NCI-H2196 treated with DMSO at 0.1 percent for 48 hours (cell line): ENCODE data around the gene CDYL.

ENCODE experiments used
- DNase-seq: peaks from one replicate; lab custom pipeline; 2025; ENCODE audit not compliant: unreplicated experiment; lab: John Stamatoyannopoulos, UW

Gene CDYL

DNA sequence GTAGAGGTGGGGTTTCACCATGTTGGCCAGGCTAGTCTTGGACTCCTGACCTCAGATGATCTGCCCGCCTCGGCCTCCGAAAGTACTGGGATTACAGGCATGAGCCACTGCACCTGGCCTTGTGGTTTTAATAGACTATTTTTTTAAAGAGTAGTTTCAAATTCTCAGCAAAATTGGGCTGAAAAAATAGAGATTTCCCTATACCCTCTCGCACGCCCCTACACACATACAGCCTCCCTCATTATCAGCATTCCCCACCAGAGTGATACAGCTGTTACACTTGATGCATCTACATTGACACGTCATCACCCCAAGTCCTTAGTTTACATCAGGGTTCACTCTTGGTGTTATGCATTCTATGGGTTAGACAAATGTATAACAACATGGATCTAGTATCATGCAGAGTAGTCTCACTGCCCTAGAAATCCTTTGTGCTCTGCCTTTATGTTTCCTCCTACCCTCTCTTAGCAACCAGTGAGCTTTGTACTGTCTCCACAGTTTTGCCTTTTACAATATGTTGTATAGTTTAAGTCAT is 103.6 kb downstream of the CDYL start:
- DNase-seq: no peak

DNA sequence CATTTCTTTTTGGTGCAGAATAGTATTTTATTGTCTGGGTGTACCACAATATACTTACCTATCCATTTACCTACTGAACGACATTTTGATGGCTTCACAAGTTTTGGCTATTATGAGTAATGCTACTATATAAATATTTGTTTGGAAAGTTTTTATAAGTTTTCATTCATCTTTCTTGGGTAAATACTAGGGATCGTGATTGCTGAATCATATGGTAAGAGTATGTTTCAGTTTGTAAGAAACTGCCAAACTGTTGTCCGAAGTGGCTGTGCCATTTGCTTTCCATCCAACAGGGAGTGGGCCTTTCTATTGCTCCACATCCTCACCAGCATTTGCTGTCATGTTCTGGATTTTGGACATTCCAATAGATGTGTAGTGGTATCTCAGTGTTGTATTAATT is 104.2 kb downstream of the CDYL start:
- no peak for DNase-seq

DNA sequence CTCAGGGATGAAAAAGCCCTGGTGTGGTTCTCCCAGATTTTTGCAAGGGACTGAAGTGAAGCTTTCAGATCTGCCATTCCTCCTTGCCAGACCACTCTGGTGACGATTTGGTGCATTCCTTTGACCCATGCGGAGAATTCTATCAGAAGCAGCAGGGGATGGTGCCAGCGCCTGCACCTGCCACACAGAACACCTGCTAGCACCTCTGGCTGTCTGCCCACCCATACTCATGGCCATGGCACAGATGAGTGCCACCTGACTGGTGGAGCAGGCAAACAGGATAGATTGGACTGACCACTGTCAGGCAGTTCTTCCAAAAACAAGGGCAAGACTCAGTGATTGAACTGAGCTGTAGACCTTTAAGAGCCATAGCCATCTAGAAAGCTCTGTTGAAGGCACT is 107.1 kb downstream of the CDYL start:
- DNase-seq: peak; percentile 22

DNA sequence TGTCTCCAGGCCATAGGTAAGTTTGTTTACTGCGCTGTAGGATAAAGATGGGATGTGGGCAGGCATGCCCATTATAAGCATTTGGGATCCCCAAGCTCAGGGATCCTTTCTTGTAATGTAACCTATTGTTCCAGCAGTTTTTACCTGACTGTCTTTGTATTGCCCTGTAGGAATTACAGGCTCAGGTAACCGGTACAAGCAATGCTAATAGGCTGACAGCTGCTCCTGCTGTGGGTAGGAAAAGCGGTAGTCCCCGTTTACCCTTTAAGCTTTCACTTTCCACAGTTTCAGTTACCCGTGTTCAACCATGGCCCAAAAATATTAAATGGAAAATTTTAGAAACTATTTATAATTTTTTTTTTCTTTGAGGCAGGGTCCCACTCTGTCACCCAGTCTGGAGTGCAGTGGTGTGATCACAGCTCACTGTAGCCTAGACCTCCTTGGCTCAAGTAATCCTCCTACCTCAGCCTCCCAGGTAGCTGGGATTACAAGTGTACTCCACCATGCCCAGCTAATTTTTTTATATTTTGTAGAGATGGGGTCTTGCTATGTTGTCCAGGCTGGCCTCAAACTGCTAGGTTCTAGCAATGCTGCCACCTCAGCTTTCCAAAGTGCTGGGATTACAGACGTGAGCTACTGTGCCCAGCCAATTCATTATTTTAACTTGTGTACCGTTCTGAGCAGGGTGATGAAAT is 108.6 kb downstream of the CDYL start:
- DNase-seq: no peak

DNA sequence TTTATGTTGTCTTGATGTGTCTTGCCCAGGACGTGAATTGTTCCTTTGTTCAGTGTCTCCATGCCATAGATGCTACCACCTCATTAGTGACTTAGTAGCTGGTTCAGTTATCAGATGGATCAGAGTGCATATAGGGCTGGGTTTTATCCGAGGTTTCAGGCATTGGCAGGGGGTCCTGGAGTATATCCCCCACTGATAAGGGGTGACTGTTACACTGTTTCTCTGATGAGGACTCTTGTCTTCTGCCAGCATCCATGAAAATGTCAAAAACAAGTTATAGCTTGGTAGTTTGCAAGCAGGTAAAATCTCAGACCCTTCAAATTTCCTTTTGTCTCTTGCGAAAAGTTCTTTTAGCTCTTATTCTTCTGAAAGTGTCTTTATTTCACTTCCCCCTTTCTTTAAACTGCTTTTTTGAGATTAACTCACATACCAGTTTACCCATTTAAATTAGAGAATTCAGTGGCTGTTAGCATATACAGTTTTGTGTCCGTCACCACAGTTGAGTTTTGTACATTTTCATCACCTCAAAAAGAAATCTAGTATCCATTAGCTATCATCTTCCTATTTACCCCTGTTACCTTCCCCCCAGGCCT is 109.2 kb downstream of the CDYL start:
- DNase-seq: no peak

DNA sequence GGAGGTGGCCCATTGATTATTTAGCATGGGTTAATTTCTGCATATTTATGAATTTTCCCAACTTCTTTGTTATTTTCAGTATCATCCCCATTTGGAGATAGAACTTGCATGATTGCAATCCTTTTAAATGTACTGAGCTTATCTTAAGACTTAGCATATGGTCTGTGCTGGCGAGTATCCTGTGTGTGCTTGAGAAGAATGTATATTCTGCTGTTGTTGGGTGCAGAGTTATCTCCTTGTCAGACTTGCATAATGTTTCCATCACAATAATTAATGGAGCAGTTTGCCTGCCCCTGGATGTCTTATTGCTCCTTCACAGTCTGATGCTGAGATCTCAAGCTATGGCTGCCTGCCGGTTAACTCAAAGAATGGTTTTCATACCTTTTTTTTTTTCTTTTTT is 112.6 kb downstream of the CDYL start:
- no peak for DNase-seq

DNA sequence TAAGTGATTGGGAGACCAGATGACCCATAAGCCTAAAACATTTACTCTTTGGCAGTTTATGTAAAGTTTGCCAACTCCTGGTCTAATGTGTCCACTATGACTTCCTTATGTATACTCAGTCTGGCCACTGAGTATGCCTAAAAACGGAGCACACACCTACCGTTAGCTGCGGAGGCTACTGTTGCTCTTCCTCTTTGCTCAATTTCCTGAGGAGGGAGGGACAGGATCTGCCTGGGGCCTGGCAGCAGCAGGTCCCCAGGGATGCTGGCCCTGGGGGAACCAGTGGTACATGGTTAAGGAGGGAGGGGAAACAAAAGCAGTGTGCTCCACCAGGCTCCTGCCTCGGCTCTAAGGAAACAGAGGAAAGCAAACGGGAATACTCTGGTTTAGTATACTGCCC is 113.5 kb downstream of the CDYL start:
- DNase-seq: no peak

DNA sequence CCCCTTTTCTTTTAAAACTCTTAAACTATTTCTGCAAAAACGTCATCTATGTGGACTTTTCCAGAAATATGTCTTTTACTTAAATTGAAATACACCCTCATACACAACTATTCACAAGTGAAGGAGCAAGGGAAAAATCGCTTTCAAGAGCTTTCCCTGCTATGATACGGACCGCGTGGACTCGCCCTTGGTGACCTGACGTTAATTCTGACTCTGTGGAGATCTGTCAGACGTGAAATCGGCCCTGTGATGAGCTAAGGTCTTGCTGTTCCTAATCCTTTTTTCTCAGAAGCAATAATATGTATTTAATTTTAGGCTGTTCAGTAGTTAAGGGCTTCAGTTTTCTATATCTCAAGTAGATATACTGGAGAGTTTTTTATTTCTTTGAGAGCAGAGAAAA is 114.0 kb downstream of the CDYL start:
- DNase-seq: no peak

DNA sequence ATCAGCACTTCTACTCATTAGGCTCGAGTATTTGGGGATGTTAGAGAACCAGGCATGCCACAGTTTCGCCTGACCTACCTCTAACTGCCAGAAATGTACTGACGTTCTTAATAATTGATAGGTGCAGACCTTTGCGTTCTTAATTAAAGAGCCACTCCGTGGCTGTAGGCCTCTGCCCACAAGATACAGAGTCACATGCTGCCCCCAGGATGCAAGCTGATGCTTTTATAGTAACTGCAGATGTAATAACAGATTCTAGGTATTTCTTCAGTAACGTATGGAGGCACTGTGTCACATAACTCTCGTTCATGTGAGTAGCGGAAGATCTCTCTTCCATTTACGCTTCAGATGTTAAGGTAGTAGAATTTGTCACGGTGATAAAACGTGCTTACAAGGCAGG is 114.4 kb downstream of the CDYL start:
- DNase-seq: no peak

DNA sequence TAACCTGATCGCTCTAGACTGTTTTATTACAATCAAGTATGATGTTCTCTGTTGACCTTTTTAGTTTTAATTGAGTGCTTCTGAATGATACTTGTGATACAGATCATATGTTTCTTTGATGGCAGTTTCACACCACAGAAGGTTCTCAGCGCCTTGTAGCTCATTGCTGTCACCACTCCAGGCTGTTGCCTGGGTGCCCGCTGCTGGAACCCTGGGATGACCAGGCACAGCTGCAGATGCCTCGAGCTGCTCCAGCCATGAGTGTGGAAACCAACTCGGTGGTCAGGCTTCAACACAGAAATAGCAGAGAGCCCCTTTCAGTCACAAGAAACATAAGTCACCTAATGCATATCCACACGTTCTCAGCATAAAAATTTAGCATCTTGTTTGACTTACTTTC is 114.9 kb downstream of the CDYL start:
- no peak for DNase-seq

DNA sequence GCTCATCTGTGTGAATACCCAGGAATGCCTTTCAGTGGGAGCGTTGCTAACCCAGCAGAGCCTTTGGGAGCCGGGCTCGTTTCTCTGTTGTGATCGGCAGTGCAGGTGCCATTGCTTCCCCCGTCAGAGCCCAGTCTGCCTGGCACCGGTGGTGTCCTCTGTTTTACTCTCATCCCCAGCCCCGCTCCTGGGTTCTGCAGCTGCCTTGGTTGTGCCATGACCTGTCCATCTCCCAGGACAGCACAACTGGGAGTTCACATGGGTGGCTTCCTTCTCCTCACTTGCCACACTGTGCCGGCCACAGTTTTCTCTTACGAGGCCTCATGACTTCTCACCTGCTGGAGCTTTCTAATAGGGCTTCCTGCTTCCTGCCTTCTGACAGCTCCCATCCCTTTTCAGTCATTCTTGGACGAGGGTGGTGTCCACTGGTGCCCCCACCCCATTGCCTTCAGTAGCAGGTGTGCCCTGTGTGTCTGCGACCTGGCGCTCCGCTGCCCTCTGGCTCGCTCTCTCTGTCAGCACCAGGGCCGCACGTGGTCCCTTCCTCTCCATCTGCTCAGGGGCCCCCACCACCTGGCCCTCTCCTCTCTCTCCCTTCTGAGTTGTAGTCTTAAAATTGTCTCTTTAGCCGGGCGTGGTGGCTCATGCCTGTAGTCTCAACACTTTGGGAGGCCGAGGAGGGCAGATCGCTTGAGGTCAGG is 116.7 kb downstream of the CDYL start:
- DNase-seq: no peak

DNA sequence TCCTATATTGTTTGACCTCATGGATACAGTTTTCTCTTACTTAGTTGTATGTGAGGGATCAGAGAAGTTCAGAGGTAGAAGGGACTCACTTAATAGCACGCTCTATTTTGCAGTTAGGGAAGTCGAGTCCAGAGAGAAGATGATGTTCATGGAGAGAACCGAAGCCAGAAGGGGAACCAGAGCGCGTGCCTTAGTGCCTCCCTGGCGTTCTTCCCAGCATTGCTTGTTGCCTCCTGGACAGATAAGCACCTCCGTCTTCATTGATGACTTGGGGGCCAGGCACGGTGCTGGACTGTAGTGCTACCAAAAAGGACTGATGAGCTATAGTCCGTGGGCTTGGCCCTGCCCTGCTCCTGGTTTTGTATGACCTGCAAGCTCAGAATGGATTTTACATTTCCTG is 117.8 kb downstream of the CDYL start:
- DNase-seq: no peak

DNA sequence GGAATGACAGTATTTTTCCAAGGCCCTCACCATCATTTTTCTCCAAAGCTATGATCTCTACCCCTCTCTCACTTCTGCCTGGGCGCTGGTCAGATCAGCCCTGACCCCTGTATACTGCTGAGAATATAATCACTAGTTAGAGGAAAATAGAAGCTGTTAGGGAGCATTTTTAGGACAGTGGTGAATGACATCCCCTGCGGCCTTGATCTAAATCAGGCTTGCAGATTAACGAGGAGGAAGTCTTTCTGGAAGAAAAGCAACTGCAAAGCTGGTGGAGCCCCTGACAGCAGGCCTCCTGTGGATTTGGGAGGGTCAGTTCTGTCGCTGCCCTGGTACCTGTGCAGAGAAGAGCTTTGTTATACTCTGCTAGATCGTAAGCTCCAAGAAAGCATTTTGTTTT is 119.8 kb downstream of the CDYL start:
- no peak for DNase-seq

DNA sequence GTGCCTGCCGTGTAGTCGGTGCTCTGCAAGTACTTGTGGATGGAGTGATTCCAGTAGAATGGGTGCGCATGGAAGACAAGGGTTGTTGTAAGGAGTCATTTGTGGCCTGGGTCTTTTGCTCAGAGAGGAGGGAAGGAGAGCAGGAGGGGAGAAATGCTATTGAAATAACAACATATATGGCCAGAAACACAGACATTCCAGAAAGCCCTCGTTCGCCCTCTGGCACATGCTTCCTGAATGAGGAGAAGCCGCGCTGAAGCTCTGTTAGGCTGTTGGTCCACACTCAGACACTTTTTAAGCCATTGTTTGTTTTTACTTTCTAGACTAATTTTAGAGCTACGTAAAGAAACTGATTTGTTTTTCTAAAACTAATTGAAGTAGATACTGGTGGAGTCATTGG is 120.2 kb downstream of the CDYL start:
- no peak for DNase-seq

DNA sequence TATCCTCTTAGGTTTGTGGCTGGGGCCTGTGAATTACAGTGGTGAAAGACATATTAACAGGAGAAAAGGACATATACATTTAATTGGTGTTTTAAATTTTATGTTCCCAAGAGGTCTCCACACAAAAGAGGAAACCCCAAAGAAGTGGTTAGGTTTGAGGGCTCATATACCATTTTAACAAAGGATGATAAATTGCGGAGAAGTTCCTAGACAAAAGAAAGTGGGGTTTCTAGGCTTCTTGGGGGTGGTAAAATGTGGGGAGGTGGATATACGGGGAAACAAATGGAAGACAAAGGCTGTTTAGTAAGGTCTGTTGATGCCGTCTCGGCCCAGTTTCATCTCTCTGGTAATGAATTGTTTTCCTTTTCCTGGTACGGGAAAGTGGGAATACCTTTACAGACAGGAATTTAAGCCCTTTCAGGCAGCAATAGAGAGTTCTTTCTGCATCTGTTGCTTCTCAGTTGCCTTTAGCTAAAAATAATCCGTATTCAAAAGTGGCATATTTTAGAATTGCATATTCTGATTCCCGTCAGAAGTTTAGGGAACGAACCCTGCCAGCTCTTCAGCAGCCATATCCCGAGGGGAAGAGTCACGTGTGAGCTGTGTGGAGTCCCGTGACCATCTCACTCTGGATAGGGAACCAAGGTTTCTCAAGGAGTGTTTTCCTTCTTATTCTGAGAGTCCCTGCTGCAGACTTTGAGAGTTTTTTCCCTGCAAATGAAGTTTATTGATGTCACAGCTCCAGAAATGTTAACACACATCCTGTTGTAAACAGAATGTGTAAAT is 123.2 kb downstream of the CDYL start:
- no peak for DNase-seq

DNA sequence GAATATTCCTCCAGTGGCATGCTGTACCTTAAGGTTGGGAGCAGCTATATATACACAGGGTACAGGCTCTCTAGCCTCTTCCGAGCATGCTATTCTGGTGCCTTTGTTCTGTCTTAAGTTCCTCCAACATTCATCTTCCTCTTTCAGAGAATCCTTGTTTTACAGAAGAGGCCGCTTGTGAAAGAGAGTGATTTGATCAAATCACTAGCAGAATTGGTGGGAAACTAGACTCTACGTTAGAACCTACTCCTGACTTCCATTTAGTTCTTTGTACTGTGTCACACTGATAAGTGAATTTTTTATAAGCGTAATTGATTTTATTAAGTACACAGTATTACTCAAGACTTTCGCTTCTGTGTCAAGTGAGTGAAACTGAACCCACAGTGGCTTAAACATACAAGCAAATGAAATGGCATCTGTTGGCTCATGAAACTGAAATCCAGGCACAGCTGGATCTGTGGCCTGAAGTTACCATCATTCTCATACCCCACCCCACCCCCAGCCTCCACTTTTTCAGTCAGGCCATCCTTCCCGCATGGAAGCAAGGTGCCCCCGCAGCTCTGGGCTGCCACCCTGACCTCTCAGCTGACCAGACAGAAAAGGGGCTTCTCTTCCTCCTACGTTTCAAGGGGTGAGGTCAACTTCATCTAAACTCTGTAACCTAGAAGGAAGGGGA is 125.3 kb downstream of the CDYL start:
- DNase-seq: no peak

DNA sequence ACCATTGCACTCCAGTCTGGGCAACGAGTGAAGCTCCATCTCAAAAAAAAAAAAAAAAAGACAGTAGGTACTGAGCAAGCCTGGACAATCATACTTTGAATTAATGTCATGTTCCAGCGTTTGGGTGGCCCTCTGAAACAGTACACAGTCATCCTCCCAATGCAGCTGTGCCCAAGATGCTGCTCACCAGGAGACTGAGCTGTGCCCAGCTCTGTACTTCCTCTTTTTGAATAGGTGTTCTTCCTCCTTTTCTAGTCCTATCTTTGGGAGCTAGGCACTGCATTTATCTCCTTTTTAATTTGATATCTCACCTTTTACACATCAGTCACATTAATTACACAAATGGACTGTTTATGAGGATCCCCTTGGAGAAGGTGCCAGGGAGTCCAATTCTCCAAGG is 126.2 kb downstream of the CDYL start:
- DNase-seq: no peak

DNA sequence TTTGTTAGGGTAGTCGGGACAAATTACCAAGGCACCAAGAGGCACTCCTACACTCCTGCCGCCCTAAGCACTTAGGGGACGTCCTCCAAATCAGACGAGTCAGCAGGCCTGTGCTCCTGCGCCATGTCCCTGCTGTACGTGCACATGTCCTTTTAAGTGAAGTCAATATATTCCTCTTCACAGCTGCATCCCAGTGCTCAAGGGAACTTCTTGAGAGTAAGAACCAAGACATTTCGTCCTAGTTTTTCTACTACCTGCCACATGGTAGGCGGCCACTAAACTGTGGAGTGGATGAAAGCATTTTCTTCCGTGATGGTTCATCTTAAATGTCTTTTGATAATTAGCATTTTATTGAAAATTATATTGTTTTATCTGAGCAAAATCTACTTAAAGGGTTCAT is 126.9 kb downstream of the CDYL start:
- no peak for DNase-seq

DNA sequence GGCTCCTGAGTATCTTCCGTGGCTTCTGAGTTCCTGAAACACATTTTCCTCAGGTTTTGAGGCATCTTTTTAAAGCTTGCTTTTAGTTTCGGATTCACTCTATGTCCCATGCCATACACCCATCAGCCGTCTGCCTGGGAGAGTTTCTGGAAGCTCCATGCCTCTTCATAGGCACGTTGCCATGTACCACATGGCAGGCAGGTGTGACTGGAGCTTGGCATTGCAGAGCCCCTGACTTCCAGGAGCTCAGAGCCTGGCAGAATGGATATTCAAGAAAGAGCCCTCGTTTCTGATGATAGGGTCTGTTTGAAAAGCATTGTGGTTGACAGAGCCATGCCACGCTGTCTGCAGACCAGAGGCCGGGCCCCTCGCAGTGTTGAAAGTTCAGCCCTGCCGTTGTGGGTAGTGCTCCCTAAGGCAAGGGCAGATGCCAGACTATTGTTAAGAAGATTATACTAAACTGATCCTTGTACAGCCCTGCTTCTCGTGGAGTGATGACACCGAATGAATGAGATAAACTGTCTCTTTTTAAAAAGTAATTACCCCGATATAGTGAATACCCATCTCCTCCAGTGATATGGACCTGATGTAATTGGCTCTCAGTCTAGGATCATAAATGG is 127.7 kb downstream of the CDYL start:
- no peak for DNase-seq

DNA sequence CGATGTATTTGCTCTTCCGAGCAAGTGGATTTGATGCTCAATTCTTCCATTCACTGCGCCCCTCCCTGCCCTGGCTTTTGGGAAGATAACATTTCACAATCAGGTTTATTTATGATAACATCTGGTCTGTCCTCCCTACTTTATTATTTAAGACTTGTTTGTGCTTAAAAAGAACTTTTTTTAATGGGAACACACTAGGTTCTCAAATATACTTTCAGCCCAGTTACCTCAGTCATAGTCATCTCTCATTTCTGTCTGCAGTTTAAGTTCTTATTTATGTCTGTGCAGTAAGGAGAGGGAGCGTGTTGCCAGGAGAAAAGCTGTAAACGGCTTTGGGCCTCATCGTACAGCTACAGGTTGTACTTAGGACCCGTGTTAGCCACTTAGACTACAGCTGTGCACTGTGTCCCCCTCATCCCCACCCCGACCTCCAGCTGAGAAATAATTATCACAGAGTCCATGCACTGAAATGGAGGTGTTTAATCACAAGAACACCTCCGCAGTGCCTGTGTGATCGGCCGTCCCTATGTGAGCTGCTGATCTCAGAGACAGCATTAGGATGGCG is 128.3 kb downstream of the CDYL start:
- no peak for DNase-seq
